SU-DHL-6 (cell line): ENCODE measurements around the gene MUTYH.

Source experiments
- H2AFZ ChIP-seq: fragments of 200-600 bp; sonication (generic); 2 replicates; pipeline ENCODE4 v1.6.1; 2014; ENCODE audit warnings: low read depth, mild to moderate bottlenecking, moderate library complexity, mixed read lengths, antibody characterized with exemption, low read length; ENCODE audit not compliant: severe bottlenecking
- H3F3A ChIP-seq: fragments of 200-600 bp; shearing (Covaris generic); 2 replicates; pipeline ENCODE4 v1.6.0; 2016; ENCODE audit warnings: antibody characterized with exemption, mild to moderate bottlenecking; ENCODE audit not compliant: insufficient read depth
- H3K27ac ChIP-seq: fragments of 200-600 bp; sonication (generic); 2 replicates; pipeline ENCODE4 v1.5.1; 2016; ENCODE audit warnings: low read depth, mild to moderate bottlenecking, low read length, moderate library complexity, mixed read lengths
- H3K27me3 ChIP-seq: fragments of 200-600 bp; sonication (generic), shearing (Covaris generic); 2 replicates; pipeline ENCODE4 v1.6.0; 2014; ENCODE audit warnings: mild to moderate bottlenecking, low read length
- H3K36me3 ChIP-seq: fragments of 200-600 bp; sonication (generic); 2 replicates; pipeline ENCODE4 v1.6.1; 2014; ENCODE audit warnings: mild to moderate bottlenecking, low read length, mixed read lengths
- H3K4me2 ChIP-seq: fragments of 300-600, 200-600 bp; shearing (Covaris generic), sonication (generic); 2 replicates; pipeline ENCODE4 v1.6.0; 2014; ENCODE audit warnings: low read length, low read depth, mild to moderate bottlenecking; ENCODE audit not compliant: poor library complexity, severe bottlenecking
- H3K4me3 ChIP-seq: fragments of 200-600 bp; sonication (generic); 2 replicates; pipeline ENCODE4 v1.5.1; 2014; ENCODE audit warnings: antibody characterized with exemption, low read length, mild to moderate bottlenecking, mixed read lengths; ENCODE audit not compliant: insufficient read depth, poor library complexity, severe bottlenecking
- H3K79me2 ChIP-seq: fragments of 200-600 bp; sonication (generic); 2 replicates; pipeline ENCODE4 v1.6.1; 2014; ENCODE audit warnings: mild to moderate bottlenecking, low read length, moderate library complexity; ENCODE audit not compliant: insufficient read depth
- H3K9ac ChIP-seq: fragments of 200-600 bp; sonication (generic); 2 replicates; pipeline ENCODE4 v1.7.0; 2014; ENCODE audit warnings: mild to moderate bottlenecking, low read length
- H3K9me2 ChIP-seq: fragments of 200-600 bp; sonication (generic); replicated peaks from 2 replicates; pipeline ENCODE4 v1.6.1; 2014; ENCODE audit warnings: low read length; ENCODE audit not compliant: insufficient read depth
- H3K9me3 ChIP-seq: fragments of 200-600 bp; sonication (generic); 2 replicates; pipeline ENCODE4 v1.6.1; 2014; ENCODE audit warnings: low read length, mixed read lengths; ENCODE audit not compliant: insufficient read depth
- H4K20me1 ChIP-seq: fragments of 200-600 bp; sonication (generic); 2 replicates; pipeline ENCODE4 v1.6.1; 2014; ENCODE audit warnings: low read depth, mild to moderate bottlenecking, antibody characterized with exemption, low read length, moderate library complexity, mixed read lengths
- EZH2phosphoT487 ChIP-seq: fragments of 200-600 bp; sonication (generic), shearing (Covaris generic); conservative IDR thresholded peaks from 2 replicates; pipeline ENCODE4 v1.6.1; 2018; ENCODE audit warnings: mild to moderate bottlenecking, antibody characterized with exemption, low read length, moderate library complexity, mixed read lengths
- TF ChIP-seq, protein P1 (sequence below): fragments of 200-600 bp; sonication (generic); IDR thresholded peaks from one replicate; pipeline ENCODE4 v1.5.1; 2017; ENCODE audit warnings: antibody characterized with exemption, mild to moderate bottlenecking, low read length, moderate library complexity; ENCODE audit not compliant: insufficient read depth, poor library complexity, severe bottlenecking

The MUTYH gene

DNA sequence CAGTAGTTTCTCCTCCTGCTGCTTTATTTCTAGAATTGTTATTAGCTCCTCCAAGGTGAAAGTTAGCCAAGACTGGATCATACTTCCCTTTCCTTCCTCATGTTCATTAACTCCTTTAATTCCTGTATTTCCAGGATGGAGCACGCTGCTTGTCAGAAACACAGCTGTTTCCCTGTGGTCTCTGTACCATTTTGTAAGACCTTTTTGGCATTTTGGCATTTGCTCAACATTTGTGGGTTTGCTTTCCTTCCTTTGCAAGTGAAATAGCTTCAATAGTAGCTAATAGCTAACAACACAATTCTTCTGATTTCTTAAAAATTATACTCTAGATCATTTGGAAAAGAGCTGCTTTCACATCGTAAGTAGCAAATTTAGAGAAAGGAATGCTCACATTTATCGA is 57.9 kb downstream of the MUTYH start:
- Histone ChIP-seq H3F3A (no peaks in the 10 kb centered on the region), H3K36me3 (no peaks in the 10 kb centered on the region), H2AFZ (no peak overlapping the region), H3K9me2 (no peaks in the 10 kb centered on the region), H3K79me2 (no peaks in the 10 kb centered on the region), H4K20me1 (no peaks in the 10 kb centered on the region), H3K27me3 (no peaks in the 10 kb centered on the region), H3K27ac (no peak overlapping the region), H3K9me3 (no peaks in the 10 kb centered on the region), H3K4me3 (no peak overlapping the region), H3K4me2 (no peak overlapping the region), H3K9ac (no peak overlapping the region)
- no peak for TF ChIP-seq EZH2phosphoT487
- TF ChIP-seq, protein P1, sequence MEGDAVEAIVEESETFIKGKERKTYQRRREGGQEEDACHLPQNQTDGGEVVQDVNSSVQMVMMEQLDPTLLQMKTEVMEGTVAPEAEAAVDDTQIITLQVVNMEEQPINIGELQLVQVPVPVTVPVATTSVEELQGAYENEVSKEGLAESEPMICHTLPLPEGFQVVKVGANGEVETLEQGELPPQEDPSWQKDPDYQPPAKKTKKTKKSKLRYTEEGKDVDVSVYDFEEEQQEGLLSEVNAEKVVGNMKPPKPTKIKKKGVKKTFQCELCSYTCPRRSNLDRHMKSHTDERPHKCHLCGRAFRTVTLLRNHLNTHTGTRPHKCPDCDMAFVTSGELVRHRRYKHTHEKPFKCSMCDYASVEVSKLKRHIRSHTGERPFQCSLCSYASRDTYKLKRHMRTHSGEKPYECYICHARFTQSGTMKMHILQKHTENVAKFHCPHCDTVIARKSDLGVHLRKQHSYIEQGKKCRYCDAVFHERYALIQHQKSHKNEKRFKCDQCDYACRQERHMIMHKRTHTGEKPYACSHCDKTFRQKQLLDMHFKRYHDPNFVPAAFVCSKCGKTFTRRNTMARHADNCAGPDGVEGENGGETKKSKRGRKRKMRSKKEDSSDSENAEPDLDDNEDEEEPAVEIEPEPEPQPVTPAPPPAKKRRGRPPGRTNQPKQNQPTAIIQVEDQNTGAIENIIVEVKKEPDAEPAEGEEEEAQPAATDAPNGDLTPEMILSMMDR, result no peak
